Activated naive CD4-positive, alpha-beta T cell treated with Interleukin-2 at 50 U/mL for 16 hours (primary cell): ENCODE results near the gene CPE.

Source experiments
- DNase-seq: peaks from one replicate; pipeline ENCODE4 v3.0.0-alpha.2; 2020

The CPE gene

DNA sequence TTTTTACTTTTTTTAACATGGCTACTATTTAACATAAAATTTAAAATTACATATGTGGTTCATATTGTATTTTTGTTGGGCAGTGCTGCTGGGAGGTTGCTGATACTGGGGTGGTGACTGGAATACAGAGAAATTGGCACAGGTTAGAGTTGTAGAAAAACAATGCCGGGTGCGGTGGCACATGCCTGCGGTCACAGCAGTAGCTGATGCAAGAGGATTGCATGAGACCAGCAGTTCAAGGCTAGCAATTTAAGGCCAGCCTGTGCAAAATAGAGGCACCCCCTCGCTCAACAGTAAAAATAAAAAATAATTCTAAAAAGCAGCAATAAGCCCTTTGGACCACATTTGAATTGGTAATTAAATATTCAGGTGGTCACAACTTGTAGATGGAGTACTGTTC is 11.8 kb upstream of the CPE start:
- DNase-seq = no peak

DNA sequence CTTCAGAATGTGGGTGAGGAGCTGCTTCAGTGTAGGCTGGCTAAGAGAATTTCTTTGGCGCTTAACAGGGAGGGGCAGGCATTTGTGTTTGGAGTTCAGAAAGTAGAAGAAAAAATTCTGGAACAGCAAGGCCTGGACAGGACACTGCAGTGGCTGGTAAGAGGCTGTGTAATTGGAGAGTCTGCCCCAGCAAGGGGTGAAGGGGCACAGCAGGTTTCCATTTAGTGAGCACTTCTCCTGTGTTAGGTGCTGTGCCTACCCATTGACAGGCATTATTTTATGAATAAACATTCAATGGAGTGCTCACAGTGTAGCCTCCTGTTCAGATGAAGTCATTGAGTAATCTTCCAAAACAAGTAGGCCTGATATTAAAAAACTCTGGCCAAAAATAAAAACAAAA is 10.7 kb upstream of the CPE start:
- no peak for DNase-seq

DNA sequence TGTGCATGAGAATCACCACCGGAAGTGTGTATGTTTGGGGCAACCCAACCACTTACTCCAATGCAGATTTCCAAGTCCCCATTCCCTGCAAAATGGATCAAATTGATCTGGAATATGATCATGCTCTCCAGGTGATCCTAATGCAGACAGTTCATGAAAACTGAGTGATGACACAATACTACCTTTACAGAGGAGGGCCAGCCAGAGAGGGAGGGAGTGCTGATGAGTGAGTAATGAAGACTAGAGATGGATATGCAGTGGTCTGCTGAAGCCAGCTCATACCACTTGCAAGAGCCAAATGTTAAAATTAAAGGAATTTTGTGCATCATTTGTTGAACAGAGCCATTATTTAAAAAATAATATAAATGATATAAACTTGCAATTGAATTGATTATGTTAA is 10.2 kb upstream of the CPE start:
- DNase-seq = no peak

DNA sequence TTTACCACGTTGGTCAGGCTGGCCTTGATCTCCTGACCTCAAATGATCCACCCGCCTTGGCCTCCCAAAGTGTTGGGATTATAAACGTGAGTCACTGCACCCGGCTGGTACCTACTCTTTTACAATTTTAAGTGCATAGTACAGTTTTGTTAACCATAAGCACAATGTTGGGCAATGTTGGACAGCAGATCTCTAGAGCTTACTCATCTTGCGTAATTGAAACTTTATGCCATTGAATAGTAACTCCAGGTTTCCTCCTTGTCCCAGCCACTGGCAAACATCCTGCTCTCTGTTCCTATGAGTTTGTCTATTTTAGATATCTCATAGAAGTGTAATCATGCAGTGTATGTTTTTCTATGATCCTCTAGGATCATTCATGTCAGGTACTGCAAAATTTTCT is 9.3 kb upstream of the CPE start:
- DNase-seq = no peak

DNA sequence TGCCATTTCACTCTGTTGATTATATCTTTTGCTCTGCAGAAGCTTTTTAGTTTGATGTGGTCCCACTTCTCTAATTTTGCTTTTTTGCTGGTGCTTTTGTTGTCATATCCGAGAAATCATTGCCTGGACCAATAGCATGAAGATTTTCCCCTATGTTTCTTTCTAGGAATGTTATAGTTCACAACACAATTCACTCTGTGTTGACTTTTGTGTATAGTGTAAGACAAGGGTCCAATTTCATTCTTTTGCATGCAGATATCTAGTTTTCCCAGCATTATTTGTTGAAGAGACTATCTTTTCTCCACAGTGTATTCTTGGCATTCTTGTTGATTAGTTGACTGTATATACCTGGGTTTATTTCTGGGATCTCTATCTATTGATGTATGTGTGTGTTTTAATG is 8.3 kb upstream of the CPE start:
- no peak for DNase-seq

DNA sequence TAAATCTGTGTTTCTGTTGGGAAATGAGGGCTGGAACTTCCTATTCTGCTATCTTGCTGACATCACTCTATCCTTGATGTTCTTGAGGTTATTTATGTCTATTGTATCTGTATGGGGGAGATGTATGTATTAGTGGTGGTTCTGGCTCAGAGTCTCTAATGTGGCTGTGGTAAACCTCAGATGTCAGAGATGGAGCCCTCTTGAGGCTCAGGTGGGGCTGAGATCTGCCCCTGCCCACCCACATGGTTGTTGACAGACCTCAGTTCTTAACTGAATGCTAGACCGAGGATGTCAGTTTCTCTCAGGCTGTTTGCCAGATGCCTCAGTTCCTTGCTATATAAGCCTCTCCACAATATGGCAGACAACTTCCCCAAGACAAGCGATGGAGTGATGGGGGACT is 3.3 kb upstream of the CPE start:
- DNase-seq = no peak

DNA sequence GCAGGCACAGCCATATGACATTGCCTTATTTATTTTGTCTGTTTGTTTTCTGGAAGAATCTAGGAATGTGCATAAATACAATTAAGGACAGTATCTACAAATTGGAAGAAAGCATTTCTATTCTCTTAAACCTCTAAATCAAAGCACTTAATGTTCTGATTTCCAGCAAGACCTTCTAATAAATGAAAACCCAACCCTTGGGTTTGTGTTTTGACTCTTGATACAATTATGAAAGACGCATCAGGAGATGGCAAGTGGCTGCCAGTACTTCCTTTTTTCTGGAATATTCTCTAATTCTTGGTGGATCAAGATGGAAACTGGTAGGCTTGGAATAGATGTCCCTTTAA is 437 bp upstream of the CPE start:
- DNase-seq = no peak

DNA sequence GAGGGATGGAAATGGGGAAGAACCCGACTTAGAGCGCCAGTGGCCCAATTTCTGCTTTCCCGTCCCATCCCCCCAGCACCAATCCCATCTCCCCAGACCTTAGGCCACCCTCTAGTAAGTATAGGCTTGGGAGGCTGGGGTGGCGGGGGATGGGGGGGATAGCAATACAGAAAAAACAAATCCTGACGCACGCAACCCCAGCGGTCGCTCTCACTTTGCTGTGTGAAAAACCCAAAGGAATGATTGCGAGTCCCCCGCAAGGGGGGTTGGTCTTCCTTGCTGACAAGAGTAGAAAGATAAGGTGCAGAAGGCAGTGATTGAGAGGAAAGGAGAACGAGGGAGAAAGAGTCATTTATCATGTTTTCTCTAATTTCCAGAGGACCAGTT is 863 bp downstream of the CPE start:
- no peak for DNase-seq

DNA sequence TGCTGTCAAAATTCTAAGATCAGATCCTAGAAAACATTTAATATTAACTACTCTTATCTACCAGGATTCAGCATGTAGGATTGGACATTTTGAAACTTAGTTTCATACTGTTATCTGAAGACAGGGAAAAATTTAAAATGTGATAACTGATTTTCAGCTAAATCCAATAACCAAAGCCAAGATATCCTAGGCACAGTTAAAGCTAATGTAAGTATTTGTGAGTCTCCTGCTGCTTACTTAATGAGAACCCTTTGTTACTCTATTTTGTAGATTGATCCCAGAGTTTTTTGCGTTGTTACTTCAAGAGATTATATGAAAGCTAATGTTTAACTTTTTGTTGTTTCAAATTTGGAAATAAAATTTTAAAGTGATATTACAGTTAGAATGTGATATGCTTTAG is 2.0 kb downstream of the CPE start:
- no peak for DNase-seq

DNA sequence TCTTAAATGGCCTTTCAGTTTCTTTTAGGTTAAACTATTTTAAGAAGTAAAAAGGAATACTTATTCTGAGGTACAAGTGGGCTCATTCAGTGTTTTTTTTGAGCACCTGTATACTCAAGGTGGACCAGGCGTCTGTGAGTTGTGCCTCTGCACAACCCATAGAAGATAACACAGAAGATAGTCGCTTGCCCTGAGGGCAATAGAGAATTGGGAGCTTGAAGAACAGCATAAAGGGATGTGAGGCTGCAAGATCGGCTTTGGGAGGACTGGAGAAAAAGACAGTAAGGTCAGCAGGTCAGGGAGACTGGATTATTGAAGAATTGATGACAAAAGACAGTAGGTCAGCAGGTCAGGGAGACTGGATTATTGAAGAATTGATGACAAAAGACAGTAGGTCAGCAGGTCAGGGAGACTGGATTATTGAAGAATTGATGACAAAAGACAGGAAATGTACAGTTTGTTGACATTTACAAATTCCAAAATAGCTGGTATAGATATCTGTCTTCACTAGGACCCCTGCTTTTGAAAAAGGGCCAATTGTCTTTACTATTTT is 3.1 kb downstream of the CPE start:
- no peak for DNase-seq

DNA sequence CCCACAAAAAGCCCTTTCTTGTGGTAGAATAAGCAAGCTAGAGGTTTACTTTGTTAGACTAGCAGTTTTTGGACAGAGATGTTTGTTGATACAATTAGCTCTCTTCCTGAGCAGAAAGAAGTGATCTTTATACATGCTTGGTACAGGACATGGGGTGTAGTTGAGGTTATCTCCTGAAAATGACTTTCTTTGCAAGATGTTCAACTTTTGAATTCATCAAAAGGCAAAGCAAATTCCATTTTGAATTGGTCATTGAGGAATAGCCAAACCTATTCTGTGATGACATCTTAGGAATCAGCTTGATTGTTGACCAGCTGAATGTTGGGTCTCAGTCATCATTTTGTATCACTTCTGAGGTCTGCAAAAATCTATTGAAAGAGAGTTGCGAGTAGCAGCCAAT is 3.8 kb downstream of the CPE start:
- DNase-seq = no peak

DNA sequence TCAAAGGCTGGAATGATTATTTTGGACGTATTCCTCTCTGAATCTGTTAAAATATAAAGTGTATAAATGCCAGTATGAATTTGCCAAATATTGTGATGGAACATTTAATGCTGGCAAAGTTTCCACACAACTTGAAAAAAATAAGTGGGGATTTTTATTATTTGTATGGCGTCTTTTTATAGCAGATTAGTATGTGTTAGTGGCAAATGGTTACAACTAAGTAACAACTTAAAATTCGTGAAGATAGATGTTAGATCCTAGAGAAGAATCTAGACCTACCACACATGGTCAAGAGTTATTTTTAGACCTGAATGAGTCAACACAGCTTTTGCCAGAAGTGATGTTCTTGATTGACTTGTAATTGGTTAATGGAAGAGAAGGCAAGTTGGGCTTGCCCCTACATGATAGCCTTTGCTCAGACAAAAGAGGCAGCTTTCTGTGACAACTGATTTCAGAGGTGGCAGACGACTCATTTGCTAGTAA is 4.8 kb downstream of the CPE start:
- DNase-seq = no peak

DNA sequence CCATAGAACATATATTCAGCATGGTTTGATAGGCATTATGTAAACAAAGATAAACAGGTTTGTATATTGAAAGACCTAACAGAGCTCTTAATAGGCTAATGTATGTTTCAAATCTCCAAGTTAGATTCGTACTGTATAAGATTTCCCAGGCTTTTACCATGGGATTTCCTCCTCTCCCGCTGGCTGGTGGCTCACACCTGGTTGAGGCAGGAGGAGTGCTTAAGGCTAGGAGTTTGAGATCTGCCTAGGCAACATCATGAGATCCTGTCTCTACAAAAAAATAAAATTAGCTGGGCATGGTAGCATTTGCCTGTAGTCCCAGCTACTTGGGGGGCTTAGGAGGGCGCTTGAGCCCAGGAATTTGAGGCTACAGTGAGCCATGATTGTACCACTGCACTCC is 5.4 kb downstream of the CPE start:
- no peak for DNase-seq

DNA sequence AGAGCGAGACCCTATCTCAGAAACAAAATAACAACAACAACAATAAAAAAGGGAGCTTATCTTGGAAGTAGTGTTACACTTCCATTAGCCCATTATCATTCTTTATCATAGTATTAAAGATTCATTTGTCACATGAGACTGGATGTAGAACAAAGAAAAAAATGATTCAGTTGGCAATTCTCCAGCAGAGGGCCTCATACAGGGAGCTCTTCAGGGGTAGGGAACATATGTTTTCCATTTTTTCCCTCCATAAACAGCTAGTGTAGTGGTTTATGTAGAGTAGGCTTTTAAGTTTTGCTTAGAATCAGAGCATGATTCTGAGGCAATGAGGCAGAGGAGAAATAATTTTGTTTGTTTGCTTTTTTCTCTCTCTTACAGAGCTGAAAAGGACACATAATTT is 5.8 kb downstream of the CPE start:
- DNase-seq = no peak

DNA sequence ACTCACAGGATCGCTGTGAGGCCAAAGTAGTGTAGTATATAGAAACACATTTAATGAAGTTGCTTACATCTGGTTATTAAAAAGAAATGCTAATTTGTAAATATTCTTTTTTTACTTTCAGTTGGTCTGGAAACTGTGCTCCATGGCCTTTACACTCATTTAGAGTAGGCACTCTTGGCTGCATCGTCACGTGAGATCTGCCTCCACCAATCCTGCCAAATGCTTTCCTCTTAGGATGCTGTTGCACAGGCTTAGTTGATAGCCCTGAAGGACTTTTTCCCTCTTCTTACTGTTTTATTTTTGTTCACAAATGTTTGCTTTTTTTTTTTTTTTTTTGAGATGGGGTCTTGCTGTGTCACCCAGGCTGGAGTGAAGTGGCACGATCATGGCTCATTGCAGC is 6.3 kb downstream of the CPE start:
- DNase-seq = no peak

DNA sequence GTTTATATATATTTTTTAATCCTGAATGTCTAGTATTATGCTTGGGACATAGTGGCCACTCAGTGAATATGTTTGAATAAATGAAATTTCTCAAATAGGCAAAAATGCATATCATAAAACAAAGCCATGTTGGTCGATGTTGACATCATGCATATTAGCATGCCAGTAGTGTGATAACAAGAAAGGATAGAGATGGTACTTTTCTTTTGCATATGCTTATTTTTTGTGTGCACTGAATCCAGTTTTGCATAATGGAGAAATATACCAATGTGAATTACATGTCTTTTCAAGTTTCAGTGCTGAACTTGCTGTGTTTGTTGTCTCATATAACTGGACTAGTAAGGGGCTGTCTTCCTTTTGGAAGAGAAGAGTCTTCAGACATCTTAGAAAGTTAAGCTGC is 7.5 kb downstream of the CPE start:
- DNase-seq = no peak

DNA sequence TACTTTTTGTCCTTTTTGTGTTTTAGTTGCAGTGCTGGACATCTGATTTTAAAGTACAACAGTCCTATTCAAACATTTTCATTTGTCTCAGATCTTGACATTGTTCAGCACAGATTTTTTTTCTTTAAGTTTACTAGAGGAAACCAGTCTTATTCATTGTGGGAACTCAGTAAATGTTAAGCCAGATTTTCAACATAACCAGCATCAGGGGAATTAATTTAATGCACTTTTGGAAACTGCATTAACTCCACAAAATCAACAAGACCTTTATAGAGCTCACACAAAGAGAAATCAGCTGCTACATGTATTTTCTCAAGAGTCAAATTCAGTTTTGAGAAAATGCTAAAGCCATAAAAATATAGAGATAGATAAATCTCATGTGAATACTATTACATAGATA is 9.9 kb downstream of the CPE start:
- no peak for DNase-seq

DNA sequence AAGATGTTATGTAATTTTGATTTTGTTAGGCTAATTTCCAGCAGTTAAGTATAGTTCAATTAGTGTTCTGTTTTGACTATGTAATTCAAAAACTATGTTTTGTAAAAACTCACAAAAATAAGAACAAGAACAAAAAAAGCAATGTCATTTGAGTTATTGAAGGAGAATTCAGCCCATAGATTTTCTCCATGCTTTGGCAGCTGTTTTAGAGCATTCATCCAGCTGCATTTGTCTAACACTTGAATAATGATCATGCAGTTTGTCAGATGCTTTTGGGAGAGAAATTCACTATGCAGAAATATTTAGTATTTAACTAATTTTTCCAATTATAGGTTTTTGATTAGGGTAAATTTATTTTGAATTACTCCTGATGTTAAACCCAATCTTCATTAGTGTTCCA is 14.2 kb downstream of the CPE start:
- no peak for DNase-seq

DNA sequence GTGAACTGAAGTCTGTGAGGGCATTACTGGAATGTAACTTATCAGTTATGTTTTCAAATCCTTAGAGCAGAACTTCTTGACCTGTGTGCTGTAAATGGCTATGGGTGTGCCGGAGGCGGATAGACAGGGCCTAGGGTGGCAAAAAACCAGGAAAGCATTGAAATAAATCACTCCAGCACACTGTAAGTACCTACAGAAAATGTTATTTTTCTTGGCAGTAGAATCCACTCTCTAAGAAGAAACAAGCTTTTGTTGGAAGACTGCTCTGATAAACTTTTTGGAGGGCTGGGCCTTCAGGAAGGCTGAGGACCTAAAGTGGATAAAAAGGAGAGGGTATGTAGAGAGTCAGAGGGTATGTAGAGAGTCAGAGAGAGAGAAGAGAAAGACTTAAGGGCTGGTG is 14.9 kb downstream of the CPE start:
- no peak for DNase-seq

DNA sequence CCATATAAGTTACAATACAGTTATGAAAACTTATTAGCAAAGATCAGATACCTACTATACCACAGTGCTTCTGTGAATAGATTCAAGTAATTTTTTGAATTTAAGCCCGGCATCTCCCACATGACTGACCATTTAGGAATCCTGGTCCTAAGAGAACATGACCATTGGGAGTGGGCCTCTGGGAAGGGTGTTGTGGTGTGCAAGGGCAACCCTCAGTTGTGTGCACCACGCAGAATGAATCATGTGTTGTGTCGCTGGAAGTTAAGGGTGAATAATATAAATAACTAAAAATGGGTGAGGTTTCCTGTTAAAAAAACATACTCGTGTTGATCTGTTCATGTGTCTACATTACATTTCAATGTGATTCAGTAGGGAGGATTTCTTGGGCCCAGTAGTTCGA is 15.5 kb downstream of the CPE start:
- DNase-seq = no peak

DNA sequence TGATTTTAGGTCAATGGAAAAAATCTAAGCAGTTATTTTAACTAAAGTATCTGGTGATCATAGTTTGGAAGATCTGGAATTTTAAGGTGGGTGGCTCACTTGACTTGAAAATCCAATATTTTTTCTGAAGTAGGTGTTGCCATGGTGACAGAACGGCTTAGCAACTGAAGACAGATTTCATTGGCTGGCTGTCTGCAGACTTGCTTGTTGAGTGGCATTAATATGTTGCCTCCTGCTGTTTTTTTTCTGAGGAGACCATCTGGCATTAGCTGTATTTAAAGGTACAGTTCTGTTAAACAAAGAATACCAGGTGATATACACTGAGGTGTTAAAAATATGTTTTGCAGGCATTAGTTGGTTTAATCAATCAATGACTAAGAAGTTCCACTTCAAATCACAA is 19.8 kb downstream of the CPE start:
- no peak for DNase-seq

DNA sequence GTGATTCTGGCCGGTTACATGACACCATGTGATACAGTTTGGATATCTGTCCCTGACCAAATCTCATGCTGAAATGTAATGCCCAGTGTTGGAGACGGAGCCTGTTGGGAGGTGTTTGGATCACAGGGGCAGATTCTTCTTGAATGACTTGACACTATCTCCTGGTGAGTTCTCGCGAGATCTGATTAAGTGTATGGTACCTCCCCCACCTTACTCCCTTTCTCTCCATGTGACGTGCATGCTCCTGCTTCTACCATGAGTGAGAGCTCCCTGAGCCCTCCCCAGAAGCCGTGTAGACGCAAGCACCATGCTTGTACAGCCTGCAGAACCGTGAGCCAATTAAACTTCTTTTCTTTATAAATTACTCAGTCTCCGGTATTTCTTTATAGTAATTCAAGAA is 23.6 kb downstream of the CPE start:
- DNase-seq = no peak

DNA sequence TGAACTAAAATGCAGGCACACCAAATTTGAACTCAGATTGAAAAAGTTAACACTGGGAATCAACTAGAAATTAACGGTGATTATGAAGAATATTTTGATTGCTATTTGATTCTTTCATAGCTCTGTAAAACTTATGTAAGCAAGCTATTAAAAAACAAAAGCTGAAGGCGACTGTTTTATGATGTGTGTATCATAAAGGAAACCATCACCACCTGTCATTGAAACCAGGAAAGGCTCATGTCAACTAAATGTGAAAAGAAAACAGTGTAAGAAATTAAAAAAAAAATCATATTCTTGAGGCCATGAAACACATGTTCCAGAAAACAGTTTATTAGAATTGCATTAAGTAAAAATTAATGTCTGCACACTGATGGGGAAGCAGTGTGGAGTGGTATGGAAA is 24.2 kb downstream of the CPE start:
- DNase-seq = no peak

DNA sequence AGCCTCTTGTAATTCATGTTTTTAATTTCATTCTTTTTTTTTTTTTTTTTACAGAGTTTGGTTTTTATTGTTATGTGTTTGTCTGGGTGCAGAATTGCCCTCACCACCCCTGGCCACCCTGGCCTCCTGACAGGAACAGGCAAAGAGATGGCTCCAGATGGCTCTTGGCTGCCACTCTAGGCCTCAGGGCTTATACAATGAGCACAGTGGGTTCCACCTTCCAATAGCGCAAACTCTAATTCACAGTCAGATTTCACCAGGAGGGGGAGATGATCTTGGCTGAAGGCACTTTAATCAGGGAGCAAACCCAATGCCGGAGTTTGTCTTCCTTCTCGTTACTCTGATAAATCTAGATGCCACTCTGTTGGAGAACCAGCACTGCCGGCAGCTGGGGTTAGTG is 24.8 kb downstream of the CPE start:
- DNase-seq = no peak

DNA sequence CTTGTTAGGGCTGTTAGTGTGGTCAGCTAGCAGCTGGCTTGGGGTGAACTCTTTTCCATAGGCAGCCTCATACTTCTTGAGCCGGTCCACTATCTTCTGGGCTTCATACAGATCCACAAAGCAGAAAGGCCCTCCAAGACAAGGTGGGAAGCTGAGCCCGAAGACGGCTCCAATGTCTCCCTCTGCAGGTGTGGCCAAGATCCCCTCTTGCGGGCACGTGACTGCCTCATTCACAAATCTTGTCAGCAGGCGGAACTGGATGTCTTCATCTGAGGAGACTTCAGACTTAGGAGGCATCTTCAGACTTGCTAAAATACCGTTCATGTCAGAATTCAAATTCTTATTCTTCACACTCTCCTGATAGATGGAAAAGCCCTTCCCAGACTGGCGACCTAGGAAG is 25.3 kb downstream of the CPE start:
- DNase-seq = no peak

DNA sequence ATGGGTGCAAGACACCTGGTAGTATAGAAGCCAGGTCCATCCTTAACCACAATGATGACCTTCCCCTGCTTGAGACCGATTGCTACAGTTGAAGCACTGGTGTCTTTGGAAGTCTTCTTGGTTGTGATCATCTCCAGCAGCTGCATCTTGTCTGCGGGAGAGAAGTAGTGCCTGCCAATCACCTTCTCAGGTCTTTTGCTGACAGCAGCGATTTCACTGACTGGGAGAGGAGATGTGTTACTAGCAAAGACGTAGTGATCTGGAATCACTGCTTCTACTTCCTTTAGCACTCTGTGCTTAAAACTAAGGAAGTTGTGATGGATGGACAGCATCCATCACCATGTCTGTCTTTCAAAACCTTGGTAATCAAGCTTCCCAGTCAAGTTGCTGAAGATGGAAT is 25.9 kb downstream of the CPE start:
- DNase-seq = no peak
